G401 (cell line): Measurements from ENCODE around the gene B4GALT2. TPM values are rescaled to one million over a fixed set of nuclear protein-coding genes. Genes with fewer than 3 reads are reported as not detected.
A peak's percentile ranks its signal among the peaks of the same experiment; 100 is the strongest.

ENCODE experiments used
- DNase-seq: peaks from one replicate; pipeline ENCODE4 v3.0.0-alpha.2; 2015; ENCODE audit warnings: low spot score
- in situ Hi-C: cut with HindIII; loops from 2 replicates; pipeline ENCODE4 v1.10.0; 2016; ENCODE audit warnings: low sequenced_read_pairs, mixed read lengths
- total RNA-seq: library from RNA; depleted of rRNA; stranded (reverse); fragments of >200 nt; shearing (Covaris generic); gene quantifications from 2 replicates; pipeline ENCODE4 v1.2.3, GENCODE V29; 2014; rRNA removed

B4GALT2 gene
- total RNA-seq, 1 experiment from 2014 or later: 38.9 TPM

- in situ Hi-C loops: no loop called here
- no peak for DNase-seq
Measured at GRCh38 chr1:44034423-44034822, 55.4 kb downstream of the B4GALT2 start.

GRCh38 chr1:44034976-44035716 lies 56.1 kb downstream of the B4GALT2 start:
- in situ Hi-C loops: no loop called here
- no peak for DNase-seq

- in situ Hi-C loops: no loop called here
- no peak for DNase-seq
Measured at GRCh38 chr1:44035726-44036408, 56.9 kb downstream of the B4GALT2 start.

GRCh38 chr1:44036409-44037139 lies 57.6 kb downstream of the B4GALT2 start:
- in situ Hi-C loops: no loop called here
- DNase-seq: peak; percentile 87

GRCh38 chr1:44037154-44037553 lies 58.1 kb downstream of the B4GALT2 start:
- in situ Hi-C loops: no loop called here
- no peak for DNase-seq

GRCh38 chr1:44038876-44039657 lies 60.1 kb downstream of the B4GALT2 start:
- no peak for DNase-seq
- in situ Hi-C loops: no loop called here

- in situ Hi-C loops: loop anchor here (10.0 kb wide), 1 partner anchor 66 kb away; the partner anchor contains the start of genes ATP6V0B, B4GALT2 and DPH2
- no peak for DNase-seq
Measured at GRCh38 chr1:44040418-44040817, 61.4 kb downstream of the B4GALT2 start.

Other genes starting within 250 kb of the B4GALT2 start
- not detected in 2 replicates for gene ARTN, start 45.4 kb upstream of the B4GALT2 start, total RNA-seq
- 15.9 and 22.6 TPM in 2 replicates for gene IPO13, start 32.3 kb upstream of the B4GALT2 start, total RNA-seq
- gene DPH2, start 9.2 kb upstream of the B4GALT2 start, total RNA-seq: 43.0 and 47.6 TPM in 2 replicates
- gene ATP6V0B, start 4.2 kb upstream of the B4GALT2 start, total RNA-seq: 133 and 183 TPM in 2 replicates
- gene CCDC24, start 12.4 kb downstream of the B4GALT2 start, total RNA-seq: 2.2 and 8.1 TPM in 2 replicates
- gene SLC6A9, start 52.3 kb downstream of the B4GALT2 start, total RNA-seq: 0.55 and 1.7 TPM in 2 replicates
- not detected in 2 replicates for gene KLF17, start 139.6 kb downstream of the B4GALT2 start, total RNA-seq
- gene KLF18, start 162.4 kb downstream of the B4GALT2 start, total RNA-seq: not detected in 2 replicates
- gene DMAP1, start 234.3 kb downstream of the B4GALT2 start, total RNA-seq: 39.5 and 43.0 TPM in 2 replicates